Heart left ventricle (tissue), 13 donors: ENCODE data around the gene MSI2.

Experiments
- CTCF ChIP-seq, 12 donors: fragments of 200-600 bp; sonication (generic) in 4 of 12; IDR thresholded peaks; one replicate each; pipeline versions ENCODE4 v1.5.0 to v1.8.0; 2018 to 2022; ENCODE audit warnings: antibody characterized with exemption in 12 of 12, mild to moderate bottlenecking in 5 of 12
- POLR2A ChIP-seq, 2 donors: fragments of 450-650 bp; IDR thresholded peaks; one replicate each; pipeline ENCODE4 v1.6.1; 2017; ENCODE audit warnings: antibody characterized with exemption in 2 of 2, mild to moderate bottlenecking in 2 of 2, moderate library complexity in 2 of 2
- donor health status: ischemic (EF 13 %, LVEDD 7.1; RV severe dilation, severe dysfunction).
- donor health status: DM: no; HTN: yes; CAD: no.
- donor health status: DM: no; HTN: no; CAD: no.
- donor health status: ischemic (EF 25% LVEDD 6.9; RV normal size, moderate dysfunction).
- donor health status: ischemic (EF 25% LVEDD 5.7; RV mildly dilated, moderate dysfunction).
- donor health status: ischemic (EF 35%, LVEDD 5.7; RV mildly dilated, moderate dysfunction).
- donor health status: nonischemic (EF 11% LVEDD 7.7; RV severe dilation, severe dysfunction).
- donor health status: DM: yes; HTN: yes; CAD: no.
- donor health status: PGD.
- donor health status: ischemic (EF 29% LVEDD 5.4; RV normal size, mild dysfunction).
- donor health status: nonischemic (EF 23%, LVEDD 6.1; RV moderate dilation, normal function).

DNA sequence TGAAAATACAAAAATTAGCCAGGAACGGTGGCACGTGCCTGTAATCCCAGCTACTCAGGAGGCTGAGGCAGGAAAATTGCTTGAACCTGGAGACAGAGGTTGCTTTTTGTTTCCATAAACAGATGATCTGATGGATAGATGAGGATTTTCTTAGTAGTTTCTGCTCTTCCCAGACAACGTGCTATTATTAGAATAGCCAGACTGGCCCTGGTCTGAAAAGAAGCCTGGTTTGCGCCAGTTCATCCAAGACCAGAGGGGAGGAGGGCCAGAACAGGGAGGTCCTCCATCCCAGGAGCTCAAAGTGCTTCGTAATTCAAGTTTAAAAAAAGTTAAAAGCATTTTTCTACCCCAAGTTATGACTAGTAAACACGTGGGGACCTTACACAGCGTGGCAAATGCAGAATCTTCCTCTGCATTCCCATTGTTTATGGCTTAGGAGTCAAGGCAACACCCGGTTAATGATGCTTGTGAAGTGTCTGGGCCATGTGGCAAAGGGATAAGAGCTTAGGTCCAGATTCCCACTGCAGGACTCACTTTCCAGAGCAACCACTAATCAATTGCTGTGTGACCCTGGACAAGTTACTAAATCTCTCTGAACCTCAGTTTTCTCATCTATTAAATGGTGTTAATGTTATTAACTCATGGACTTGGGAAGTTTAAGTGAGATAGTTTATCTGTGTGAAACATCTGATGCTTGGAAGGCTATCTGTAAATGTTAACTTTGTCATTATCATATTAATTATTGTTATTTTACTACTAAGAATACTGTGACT, 283.4 kb downstream of the MSI2 start:
- TF ChIP-seq CTCF (IDR thresholded peaks at IDR 0.05): no peak
- TF ChIP-seq POLR2A (IDR thresholded peaks at IDR 0.05): no peak
